Activated CD4-positive, CD25-positive, alpha-beta regulatory T cell treated with anti-CD3 and anti-CD28 coated beads, Interleukin-2, amount 50 U/mL, for 16 hours (primary cell): ENCODE data around the gene ACOXL.
"Not testable (repeated sequence)": the region's sequence is repeated elsewhere in the genome, so short reads cannot be mapped to it uniquely, and the experiment has no call there.

Source experiments
- DNase-seq: peaks from one replicate; pipeline ENCODE4 v3.0.0-alpha.2; 2020; ENCODE audit warnings: low read depth, low spot score

The ACOXL gene

DNA sequence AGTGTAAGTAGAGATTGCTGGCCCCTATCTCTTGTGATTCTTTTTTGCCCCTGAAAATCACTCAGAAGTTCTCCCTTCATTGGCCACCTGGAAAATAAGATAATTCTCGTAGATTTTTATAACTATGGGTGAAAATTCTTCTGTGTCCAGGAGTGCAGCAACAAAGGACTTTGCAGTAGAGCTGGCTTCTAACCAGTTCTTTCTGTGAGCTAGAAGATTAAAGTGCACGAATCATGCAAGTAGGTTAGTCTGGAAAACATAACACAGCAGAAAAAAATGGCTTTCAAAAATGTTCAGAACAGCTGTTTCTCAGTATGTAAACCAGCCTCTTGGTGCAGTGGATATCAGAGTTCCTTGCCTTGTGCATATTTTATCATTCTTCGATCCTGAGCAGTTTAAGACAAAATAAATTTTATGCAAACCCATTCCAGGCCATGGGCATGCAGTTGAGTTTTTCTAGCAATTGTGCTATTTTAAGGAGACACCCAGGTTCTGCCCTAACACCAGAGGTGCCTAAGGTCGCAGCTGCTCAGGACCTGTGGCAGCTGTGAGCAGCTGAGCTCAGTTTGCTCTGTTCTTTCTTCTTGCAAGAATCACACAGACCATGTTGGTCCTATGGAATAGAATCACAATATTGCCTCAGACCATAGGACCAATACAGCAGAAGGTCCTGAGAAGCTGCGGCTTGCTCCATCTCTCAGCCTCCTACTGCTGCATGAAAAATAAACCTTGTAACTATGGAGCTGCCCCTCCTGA lies 307.4 kb downstream of the ACOXL start:
- DNase-seq = no peak

DNA sequence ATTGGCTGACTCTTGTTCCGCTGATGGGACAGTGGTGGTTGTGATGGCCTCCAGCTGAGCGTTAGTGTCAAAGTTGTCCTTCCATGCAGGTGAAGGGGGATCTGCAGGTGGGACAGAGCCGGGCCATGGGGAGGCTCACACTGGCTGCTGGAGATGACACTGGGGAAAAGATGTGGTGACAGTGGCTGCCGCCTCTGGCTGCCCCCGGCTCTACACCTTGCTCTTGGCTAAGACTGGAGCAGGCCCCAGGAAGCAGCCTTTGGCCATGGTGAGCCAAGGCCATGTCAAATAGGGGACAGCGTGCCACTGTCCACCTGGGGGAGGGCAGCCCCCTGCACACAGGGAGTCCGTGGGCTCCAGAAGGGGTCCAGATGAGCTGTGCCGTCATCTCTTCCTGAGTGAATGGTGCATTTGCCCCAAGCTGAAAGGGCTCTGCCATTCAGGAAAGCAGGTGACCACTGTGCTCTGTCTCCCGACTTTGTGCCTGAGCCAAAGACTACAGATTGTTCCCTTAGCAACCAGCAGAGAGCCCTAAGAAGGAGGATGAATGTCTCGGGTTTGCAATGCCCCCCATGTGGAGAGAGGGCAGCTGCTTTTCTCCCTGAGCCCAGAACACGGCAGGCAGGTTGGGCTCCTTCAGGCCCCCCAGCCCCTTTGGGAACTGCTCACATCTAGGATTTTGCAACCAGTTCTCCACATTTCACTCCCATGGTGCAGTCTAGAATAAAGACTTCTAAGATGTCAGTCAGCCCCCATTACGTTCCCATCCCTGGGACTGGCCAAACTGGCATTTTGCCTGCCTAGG lies 309.2 kb downstream of the ACOXL start:
- no peak for DNase-seq

DNA sequence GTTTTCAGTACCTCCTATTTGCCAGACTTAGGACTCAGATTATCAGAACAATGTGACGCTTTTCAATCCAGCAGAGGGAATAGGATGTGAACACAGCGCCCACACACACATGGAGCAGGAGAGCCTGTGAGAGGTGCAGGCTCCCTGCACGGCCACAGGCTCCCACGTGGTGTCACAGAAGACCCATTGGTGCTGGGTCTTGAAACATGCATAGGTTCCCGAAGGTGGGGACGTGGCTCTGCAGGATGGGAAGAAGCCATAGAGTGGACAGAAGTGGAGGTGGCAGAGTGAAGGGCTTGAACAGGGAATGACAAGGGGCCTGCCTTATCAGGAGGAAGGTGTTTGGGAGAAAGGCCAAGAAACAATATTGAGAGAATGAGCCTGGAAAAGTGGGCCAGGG lies 309.9 kb downstream of the ACOXL start:
- DNase-seq = no peak

DNA sequence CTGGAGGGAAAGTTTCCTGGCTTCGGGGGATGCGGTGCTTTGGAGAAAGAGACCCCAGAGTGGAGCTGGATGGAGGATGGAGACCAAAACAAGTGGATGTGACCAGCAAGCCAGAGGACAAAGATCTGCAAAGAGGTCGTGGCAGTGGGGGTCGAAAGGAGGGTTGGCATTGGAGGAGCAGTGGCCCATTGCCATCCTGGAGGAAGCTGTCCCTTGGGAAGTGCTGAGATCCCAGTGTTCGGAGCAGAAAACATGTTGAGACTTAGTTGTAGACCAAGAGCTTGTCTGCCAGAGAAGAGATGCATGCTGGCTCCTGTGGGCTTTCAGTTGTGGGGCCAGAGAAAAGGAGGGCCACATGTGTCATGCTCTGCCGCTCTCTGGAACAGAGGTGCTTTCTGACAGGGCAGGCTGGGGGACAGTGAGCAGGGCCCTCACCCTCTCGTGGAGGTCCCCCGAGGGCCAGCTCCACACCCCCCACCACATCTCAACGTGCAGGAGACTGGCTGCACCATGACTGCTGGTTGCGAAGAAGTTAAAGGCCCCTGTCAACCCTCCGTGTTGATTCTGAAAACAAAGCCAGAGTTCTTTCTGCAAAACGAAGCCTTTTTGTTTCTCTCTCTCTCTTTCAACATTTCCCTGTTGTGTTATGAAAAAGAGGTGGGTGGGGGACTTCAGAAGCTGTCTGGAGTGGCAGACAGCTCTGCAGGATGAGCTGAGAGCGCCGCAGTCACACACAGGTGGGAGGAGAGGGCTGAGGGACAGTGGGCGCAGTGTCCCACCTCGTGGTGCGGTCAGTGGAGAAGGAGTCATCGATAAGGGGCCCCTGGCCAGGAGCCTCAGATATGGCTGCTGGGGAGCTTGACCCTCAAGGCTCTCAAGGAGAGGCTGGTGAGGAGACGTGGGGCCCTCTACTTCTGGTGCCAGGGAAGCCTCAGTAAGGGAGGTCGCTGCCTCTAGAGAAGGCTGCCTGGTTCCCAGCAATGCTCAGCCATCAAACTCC lies 310.7 kb downstream of the ACOXL start:
- DNase-seq = no peak

DNA sequence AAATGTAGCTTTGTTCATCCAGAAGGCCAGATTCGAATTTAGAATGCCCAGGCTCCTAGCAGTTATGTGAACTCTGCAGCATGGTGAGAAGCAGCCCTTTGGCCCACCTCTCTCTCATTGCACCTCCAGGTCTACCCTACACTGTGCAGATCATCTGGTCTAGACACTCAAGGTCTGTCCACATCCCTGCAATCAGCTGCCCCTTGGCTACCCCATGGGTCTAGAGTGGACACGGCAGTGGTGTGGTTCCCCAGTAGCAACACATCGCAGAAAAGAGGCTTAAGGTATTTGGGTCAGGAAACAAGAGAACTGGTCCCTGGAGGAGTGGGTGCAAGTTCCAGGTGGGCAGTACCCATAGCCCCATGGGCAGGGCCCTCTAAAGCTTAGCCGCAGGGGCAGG lies 311.7 kb downstream of the ACOXL start:
- DNase-seq = no peak

DNA sequence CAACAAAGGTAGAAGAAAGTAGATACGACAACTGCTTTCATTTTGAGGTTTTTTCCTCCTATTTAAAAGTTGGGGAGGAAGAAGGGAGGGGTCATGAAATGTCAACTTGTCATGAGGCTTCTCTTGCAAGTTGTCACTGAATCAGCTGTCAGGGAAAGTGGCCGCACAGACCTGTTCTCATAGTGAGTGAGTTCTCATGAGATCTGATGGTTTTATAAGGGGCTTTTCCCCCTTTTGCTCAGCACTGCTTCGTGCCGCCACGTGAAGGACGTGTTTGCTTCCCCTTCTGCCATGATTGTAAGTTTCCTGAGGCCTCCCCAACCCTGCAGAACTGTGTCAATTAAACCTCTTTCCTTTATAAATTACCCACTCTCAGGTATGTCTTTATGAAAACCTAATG lies 312.9 kb downstream of the ACOXL start:
- not testable (repeated sequence) for DNase-seq

DNA sequence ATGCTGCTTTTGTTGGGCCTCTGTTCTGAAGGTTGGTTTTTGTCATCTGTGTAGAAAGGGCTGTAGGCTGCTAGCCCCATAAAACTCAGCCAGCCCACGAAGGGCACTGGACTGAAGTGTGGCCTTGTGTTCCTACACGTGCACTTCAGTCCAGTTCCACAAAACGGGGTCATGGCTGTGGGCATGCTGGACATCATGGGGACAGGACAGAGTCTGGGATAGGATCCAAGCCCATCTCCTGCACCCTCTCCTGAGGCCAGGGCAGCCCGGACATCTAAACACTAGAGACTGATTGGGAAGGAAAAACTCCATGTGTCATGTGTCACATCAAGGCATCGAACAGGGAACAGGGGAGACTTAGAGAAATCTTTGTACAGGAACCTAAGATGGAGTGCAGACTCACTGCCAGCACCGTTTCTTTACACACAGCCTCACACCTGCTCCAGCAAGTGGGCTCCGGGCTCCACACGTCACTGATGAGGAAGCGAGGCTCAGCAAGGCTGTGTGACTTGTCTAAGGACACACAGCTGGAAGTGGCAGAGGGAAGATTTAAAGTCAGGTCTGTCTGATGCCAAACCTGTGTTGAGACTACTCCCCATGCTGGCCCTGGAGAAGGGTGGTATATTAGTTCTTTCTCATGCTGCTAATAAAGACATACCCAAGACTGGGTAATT lies 313.5 kb downstream of the ACOXL start:
- no peak for DNase-seq

DNA sequence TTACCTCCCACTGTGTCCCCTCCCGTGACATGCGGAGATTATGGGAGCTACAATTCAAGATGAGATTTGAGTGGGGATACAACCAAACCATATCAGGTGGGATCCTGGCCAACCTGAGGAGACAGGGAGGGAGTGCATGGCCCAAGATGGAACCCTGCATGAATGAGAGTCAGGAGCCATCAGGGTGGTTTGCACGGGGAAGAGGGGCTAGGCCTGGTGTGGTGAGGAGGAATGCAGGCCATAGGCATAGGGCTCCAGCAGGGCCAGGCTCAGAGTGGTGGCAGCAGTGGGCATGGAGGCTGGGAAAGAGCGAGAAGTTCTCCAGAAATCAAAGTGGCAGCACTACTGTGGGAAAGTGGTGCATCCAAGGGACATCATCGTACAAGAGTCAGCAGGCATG lies 314.3 kb downstream of the ACOXL start:
- no peak for DNase-seq

DNA sequence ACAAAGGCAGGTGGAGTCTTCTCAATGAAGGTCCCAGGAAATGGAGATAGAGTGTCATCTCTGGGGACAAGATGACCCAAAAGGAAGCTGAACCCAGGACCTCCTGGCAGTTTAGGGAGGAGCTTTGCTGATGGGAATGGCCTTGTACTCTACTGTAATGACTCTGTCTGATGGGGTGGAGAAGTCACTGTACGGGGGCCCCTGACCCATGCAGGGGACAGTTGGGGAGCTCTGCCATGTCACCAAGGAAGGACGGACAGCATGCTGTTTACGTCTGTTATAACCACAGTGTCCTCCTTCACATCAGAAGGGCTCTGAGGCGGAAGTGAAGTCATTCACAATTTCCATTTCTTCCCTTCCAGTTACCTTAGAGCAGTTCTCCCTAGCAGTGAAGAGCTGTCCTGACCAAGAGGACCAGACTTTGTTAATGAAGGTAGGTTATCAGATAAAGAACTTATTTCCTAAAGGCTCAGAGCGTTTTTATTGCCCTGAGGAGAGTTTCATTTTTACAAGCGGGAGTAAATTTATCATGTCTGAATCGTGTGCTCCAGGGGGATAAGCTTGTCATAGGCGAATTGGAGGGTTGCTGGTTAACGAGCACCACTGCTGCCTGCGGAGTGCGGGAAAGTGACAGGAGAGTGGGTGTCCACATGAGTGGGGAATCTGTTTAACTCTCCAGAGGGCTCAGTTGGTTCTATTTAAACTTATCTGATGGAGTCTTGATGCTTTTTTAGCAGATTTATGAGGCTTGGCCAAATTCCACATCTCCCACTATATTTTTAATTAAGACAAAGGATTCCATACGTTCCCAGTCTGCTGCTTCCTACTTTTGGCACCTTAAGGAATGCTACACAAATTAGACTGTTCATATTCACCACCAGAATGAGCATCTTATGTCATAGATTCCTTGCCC lies 316.7 kb downstream of the ACOXL start:
- no peak for DNase-seq

DNA sequence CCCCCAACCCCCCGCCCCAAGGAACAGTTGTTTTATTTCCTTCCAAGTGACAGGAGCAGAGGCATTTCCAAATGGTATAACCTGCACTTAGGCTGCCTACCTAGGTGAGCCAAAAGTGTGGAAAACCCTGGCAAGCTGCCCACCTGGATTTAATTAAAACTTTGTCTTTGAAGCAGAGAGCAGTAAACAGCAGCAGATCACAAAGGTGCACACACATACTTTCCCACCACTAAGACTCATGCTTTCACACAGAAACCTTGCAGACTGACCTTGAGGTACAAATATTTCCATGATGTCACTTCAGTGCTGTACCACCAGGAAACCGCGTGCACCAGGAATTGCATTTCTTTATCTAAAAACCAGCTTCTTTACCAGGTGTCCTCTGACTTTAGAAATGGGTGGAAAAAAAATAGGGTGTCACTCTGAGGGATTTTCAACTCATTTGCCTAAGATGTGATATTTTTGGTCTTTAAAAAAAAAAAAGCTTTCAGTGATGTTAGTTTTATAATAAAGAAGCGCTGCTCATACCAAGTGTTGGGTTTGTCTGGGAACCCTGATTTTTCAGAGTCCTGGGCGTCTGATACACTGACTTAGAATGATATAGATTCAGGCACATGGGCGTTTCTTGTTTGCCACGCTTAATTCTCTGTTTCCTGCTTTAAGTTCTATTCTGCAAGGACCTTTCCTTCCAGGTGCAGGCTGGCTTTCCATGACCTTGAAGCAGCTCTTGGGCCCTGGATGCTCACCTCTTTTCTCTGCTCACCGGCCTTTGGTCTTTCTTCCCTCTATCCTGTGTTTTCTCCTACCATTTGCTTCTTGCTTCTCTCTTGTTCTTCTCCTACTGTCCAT lies 317.6 kb downstream of the ACOXL start:
- no peak for DNase-seq

DNA sequence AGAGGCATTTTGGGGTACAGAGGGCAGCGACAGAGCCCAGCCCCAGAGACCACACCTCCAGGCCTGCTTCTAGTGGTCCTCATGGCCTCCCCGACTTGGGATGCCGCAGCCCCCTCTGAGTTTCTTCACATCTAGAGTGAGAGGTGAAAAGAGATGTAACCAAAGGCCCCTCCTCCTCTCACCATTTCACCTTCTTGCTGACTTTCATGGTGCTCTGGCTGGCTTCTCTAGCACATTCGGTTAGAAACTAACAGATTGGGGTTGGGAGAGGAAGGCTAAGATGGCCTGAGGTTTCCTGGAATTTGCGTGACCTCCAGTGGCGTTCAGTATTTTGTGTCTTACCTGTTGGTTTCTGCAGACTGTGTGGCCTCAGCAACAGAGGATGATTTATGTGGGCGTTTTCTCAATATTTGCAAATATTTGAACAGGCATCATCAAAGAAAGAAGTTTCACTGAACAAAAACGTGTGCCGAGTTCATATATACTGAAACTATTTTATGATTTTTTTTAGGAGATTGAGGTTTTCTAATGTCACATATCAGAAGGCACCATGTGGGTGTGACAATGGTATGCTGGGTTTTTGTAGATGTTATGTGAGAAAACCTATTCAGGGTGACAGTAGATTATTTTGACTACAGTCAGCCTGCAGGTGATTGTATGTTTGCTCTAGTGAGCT lies 318.5 kb downstream of the ACOXL start:
- no peak for DNase-seq

DNA sequence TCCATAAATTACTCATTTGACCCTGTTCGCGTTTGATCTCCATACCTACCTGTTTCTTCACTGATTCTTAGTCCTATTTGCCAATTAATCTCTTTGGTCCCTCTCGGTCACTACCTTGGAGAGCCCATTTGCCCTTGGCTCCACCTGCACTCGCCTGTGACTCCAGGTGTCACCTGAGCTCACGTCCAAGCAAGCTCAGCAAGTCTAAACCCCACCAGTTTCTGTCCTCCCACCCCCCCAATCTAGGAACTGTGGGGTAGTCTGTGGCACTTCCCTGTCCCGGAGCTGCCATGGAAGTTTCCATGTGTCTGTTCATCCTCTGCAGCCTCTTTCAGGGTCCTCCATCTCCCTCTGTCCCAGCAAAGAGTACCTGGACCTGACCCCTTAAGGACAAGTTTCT lies 320.2 kb downstream of the ACOXL start:
- no peak for DNase-seq

DNA sequence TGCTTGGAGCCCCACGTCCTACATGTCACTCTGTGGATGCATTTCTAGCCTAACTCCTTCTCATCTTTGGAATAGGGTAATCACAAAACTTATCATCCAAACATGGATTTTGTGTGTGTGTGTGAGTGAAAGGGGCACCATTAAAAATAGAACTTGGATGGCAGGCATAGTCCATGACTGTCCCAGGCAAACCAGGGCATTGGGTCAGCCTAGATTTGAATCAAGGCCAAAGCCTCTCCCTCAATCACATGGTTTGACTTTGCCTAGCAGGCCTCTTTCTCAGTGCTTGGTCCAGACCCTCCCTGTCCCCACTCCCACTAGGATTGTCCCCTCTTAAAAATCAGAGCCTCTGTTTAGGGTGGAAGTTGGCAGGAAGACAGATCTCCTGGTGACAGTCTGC lies 320.9 kb downstream of the ACOXL start:
- no peak for DNase-seq

DNA sequence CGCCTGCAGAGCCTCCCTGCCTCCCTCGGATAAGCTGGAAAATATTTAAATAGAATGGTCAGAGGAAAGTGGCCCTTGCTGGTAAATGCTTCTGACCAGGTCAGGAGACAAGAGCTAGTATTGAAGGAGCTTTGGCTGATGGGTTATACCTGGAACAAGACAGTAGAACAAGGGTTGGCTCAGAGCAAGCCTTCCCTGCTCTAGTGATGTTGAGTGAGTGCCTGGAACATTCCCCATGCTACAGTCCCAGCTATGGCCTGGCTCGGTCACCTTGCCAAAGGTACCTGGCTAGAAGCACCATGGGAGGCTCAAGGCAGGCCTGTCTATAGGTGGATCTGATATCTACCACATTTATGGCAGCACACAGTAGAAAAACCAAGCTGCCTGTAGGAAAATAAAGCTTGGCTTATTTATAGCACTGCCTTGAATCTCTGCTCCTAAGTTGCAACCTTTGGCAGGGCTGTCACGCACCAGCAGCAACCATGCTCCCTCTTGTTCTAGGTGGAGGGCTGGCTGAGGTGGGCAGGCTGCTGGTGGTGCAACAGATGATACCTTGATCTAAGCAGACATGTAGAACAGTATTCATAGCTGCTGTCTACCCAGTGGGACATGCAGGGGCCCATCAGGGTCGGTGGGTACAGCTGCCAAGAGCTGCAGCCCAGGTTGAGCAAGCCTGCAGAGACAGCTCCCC lies 321.6 kb downstream of the ACOXL start:
- DNase-seq = no peak

DNA sequence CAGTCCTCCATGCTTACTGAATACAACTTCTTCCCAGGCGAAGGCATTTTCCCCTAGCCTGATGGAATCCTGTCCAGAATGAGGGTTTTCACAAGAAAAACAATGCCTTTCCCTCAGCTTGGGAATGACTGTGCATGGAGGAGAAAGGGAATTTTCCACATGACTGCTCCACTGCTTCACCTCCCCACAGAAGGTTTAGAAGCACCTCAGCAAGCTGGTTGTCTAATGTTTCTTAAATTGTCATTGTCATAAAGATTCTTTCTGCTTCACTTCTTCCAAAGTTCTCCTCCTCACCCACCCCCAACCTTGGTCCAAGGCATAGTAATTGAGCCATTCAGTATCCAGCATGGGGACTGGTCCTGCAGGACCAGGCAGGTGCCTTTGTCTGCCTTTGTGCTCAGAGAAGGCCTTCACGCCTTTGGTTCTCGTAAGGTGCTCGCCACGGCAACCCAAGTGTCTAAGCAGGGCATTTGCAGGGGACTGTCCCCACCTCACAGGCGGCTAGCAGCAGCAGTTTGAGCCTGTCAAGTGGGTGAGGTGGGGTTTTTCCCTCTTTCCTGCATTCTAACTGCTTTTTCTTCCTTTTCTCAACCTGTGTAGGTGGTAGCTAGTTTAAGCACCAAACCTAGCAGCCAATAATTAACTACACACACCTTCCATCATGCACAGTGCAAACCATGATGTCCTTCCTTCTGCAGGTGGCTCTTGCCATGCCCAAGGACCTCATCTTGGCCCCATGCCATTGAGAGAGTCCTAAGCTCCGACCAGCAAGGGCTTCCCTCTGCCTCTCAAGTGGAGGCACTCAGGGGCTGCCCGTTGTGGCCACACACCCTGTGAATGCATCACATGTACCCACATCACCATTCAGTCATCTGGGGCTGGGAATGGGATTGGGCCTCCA lies 322.7 kb downstream of the ACOXL start:
- no peak for DNase-seq

DNA sequence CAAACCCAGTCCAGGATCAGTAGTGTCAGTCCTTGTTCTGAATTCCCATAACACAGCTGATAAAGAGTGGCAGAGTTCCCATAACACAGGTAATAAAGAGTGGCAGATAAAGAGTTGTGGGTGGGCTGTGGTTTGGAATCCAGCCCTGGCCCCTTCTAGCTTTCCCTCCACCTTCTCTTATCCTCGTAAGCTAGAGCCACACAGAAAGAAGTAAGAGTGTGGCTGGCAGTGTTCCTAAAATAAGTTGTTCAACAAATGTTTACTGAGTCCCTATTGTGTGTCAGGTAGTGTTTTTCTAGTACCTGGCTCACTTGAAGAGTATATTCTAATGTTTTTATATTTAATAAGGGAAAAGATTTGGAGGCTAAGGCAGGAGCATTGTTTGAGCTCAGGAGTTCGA lies 323.4 kb downstream of the ACOXL start:
- no peak for DNase-seq

DNA sequence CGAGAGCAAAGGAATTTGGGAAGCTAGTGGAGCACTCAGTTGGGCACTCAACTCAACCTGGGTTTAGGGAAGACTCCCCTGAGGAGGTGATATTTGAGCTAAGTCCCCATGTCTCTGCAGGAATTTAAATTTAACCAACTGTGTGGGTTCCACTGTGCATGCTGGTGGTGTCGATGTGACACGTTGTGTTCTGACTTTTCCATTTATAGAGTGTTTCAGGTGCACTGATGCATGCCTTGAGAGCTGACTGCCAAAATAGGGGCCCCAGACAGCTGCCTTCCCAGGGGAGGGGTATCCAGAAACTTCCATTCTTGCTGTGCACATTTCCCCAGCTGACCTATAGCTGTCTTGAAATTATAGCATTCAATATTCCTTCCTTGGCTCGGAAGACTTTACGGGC lies 324.7 kb downstream of the ACOXL start:
- no peak for DNase-seq
